Body of pancreas (tissue), 4 donors: ENCODE results near the gene NLGN2.

Source experiments
- CTCF ChIP-seq, 7 experiments: fragments of 450-650 bp in 4 of 7; fragments of 200-600 bp in 3 of 7; sonication (generic) in 3 of 7; IDR thresholded peaks; one replicate each; pipeline ENCODE4 v1.5.1; 2016 to 2019; ENCODE audit warnings: antibody characterized with exemption in 7 of 7
- POLR2A ChIP-seq, 3 donors: fragments of 450-650 bp; IDR thresholded peaks; one replicate each; pipeline ENCODE4 v1.6.1; 2016; ENCODE audit warnings: antibody characterized with exemption in 3 of 3, mild to moderate bottlenecking in 2 of 3

DNA sequence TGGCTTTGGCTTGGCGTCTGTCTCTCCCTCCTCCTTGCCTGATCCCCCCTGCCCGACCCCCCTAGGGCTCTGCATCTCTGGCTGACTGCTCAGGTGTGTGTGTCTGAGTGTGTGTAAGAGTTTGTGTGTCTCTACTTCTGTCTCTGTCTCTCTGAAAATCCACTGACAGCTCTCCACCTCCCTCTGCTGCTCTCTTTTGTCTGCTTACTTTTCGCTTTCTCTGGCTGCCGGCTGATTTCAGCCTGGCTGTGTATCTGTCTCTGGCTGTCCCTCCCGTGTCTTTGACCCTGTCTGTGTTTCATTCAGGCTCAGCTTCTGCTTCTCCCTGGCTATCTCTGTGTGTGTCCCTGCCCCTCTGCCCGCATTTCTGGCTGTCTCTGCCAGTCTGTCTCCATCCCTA, 8.7 kb downstream of the NLGN2 start:
- no peak for TF ChIP-seq CTCF (IDR thresholded peaks at IDR 0.05)
- no peak for TF ChIP-seq POLR2A (IDR thresholded peaks at IDR 0.05)
